GM12872 (cell line): Measurements from ENCODE around the gene PODXL2.

ENCODE experiments used
- TF ChIP-seq, protein P1 (sequence below): IDR thresholded peaks from 3 replicates; pipeline ENCODE4 v1.5.1; 2011; ENCODE audit warnings: low read depth, mild to moderate bottlenecking, low read length, moderate library complexity; ENCODE audit not compliant: insufficient read depth

PODXL2 gene

DNA sequence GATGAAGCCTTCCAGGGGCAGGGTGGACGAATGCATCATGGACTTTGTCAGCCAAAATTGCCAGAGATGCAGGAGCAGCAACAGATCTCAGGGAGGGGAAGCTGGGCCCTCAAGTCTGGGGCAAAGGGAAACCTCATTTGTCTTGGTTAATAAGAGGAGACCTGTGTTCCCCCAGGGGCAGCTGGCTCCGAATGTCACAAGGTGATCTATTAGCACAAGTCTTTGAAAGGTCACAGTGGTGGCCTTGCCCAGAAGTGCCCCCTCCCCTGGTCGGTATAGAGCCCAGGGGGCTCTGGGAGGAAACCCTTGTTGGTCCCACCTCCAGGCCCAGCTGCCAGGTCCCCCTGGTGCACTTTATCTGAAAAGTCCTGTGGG, 89.9 kb downstream of the PODXL2 start:
- TF ChIP-seq, protein P1, sequence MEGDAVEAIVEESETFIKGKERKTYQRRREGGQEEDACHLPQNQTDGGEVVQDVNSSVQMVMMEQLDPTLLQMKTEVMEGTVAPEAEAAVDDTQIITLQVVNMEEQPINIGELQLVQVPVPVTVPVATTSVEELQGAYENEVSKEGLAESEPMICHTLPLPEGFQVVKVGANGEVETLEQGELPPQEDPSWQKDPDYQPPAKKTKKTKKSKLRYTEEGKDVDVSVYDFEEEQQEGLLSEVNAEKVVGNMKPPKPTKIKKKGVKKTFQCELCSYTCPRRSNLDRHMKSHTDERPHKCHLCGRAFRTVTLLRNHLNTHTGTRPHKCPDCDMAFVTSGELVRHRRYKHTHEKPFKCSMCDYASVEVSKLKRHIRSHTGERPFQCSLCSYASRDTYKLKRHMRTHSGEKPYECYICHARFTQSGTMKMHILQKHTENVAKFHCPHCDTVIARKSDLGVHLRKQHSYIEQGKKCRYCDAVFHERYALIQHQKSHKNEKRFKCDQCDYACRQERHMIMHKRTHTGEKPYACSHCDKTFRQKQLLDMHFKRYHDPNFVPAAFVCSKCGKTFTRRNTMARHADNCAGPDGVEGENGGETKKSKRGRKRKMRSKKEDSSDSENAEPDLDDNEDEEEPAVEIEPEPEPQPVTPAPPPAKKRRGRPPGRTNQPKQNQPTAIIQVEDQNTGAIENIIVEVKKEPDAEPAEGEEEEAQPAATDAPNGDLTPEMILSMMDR, result no peak

DNA sequence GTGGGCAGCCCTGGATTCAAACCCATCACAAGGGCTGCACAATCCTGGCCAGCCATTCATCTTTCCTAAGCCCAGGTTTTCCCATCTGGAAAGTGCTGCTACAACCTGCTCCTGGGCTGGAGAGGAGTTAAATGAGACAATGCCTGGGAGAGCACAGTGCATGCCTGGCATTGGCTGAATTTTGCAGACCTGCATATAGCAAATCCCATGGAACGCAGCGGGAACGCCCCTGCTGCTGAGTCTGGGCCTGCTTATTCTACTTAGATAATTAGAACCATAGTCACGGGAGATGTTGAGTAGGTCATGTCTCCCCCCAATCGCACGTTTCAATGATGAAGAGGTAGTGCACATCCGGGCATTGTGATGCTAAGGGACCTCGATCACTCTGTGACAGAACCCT, 90.4 kb downstream of the PODXL2 start:
- TF ChIP-seq, protein P1, result no peak

DNA sequence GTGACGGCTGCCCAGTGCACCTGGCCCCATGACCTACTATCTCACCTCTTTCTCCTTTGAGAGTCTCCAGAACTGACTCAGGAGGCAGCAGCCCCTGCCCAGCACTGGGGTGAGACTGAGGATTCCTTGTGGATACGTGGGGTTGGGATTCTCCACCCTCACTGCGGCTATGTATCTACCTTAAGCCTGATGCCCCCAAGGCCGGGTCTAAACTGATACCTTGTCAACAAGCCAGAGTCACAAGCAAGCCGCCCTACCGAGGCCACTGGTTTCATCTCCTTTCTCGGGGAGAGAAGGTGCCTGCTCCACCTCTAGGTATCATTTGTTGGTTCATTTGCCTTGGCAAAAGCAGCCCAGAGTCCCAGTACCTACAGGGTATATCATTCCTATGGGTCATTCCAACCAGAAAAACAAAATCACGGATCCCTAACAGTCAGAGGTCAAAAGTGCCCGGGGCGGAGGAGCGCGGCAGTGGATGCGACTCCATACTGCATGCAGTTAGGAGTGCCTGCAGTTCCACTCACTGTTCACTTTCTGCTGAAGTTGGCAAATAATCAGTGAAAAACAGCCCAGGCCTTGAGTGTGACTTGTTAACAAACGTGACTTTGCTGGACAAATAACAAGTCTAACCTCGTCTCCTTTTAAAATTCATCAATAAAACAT, 91.3 kb downstream of the PODXL2 start:
- TF ChIP-seq, protein P1, result no peak

DNA sequence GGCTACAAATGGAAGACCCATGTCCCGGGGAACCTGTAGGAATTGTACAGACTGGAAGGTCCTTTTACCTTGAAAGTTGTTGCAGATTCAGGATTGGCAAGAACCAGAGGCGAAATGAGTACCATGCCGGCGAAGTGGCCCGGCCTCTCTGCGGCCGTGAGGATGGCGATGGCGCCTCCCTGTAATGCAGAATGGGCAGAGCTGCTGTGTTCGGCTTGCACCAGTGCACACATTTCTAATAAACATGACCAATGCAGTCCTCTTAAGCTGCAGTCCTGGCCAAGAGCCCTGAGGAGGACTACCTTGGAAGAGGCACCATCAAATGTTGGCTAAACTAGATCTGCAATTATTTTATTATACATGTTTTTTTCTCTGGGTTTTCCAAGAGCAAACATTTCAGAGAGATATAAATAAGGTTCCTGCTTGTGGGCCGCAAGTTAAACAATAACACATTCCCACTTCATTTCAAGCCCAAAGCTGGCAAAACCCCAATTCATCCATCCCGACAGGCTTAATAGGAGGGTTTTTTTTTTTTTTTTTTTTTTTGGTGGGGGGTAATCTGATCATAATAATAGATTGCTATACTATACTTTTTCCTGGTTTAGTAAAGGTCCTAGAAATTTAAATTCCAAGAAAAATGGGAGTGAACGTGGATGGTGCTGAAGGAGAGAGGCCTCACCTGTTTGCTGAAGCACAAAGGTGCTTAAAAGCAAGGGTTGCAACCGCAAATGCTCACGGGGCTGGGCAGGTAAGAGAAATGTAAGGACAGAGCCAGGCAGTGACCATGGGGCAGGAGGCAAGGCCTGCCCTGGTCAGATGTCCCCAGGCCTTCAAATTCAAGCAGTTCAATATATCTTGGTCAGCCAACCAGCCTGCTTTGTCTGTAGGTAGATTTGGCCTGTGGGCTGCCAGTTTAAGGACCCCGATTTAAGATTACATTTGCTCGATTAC, 92.3 kb downstream of the PODXL2 start:
- TF ChIP-seq, protein P1, result no peak

DNA sequence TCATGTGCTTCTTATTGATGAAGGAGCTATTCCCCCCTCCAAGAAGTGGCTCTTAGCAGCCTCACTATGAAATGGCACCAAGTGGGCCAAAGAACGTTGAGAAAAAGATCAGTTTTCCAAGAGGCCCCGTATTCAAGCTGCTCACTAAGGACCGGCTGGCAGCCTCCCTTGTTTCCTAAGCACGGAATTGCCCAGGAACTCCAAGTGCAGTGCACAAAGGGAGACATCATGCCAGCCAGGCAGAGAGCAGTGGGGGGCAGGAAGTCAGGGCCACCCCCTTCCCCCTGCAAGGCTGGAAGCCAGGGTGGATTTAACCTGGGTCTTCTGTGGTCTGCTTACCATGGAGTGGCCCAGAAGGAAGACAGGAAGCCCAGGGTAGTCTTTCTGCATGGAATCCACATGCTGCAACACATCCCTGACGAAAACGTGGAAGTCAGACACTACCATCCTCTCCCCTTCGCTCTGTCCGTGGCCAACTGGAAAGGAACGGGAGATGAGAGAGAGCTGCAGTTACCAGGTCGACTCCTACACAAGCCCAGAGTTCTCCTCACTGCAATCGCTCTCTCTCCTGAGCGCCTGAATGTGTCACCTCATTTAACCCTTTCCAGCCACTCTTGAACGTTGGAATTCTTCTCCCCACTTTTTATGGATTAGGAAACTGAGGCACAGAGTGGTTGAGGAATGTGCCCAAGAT, 93.3 kb downstream of the PODXL2 start:
- TF ChIP-seq, protein P1, result no peak
